Body of pancreas (tissue), 4 donors: ENCODE data around the gene PITX2.

Experiments
- CTCF ChIP-seq, 7 experiments: fragments of 450-650 bp in 4 of 7; fragments of 200-600 bp in 3 of 7; sonication (generic) in 3 of 7; IDR thresholded peaks; one replicate each; pipeline ENCODE4 v1.5.1; 2016 to 2019; ENCODE audit warnings: antibody characterized with exemption in 7 of 7
- POLR2A ChIP-seq, 3 donors: fragments of 450-650 bp; IDR thresholded peaks; one replicate each; pipeline ENCODE4 v1.6.1; 2016; ENCODE audit warnings: antibody characterized with exemption in 3 of 3, mild to moderate bottlenecking in 2 of 3

- TF ChIP-seq CTCF (IDR thresholded peaks at IDR 0.05) (no peak), POLR2A (IDR thresholded peaks at IDR 0.05) (no peak)
Measured at GRCh38 chr4:110671679-110672078, 48.8 kb upstream of the PITX2 start.
